Liver (tissue), 3 donors: Measurements from ENCODE around the gene TMEM87A.

Source experiments
- GABPA ChIP-seq, 2 donors: IDR thresholded peaks in 1 of 2; conservative IDR thresholded peaks in 1 of 2; 2 replicates each; pipeline ENCODE4 v1.6.1; 2016; ENCODE audit warnings: antibody characterized with exemption in 2 of 2, mild to moderate bottlenecking in 1 of 2, moderate library complexity in 1 of 2
- HNF4G ChIP-seq: IDR thresholded peaks from 2 replicates; pipeline ENCODE4 v1.6.1; 2016; ENCODE audit warnings: antibody characterized with exemption
- JUND ChIP-seq, 2 donors: IDR thresholded peaks; 2 replicates each; pipeline ENCODE4 v1.6.1; 2016; ENCODE audit warnings: antibody characterized with exemption in 2 of 2
- RAD21 ChIP-seq, 2 donors: IDR thresholded peaks; 2 replicates each; pipeline ENCODE4 v1.6.1; 2016; ENCODE audit warnings: antibody characterized with exemption in 2 of 2, mild to moderate bottlenecking in 2 of 2
- TAF1 ChIP-seq: conservative IDR thresholded peaks from 2 replicates; pipeline ENCODE4 v1.6.1; 2016; ENCODE audit warnings: antibody characterized with exemption, mild to moderate bottlenecking
- YY1 ChIP-seq: IDR thresholded peaks from 2 replicates; pipeline ENCODE4 v1.6.1; 2016; ENCODE audit warnings: antibody characterized with exemption, mild to moderate bottlenecking
- TF ChIP-seq, protein P1 (sequence below): fragments of 150-350 bp; IDR thresholded peaks from 2 replicates; pipeline ENCODE4 v1.5.1; 2017; ENCODE audit warnings: improper control_type of control experiment, low read depth, low read length; ENCODE audit not compliant: missing input control
- TF ChIP-seq, protein P2 (sequence below): IDR thresholded peaks from 2 replicates; pipeline ENCODE4 v1.6.1; 2016; ENCODE audit warnings: antibody characterized with exemption
- TF ChIP-seq, protein P3 (sequence below): IDR thresholded peaks from 2 replicates; pipeline ENCODE4 v1.6.1; 2016; ENCODE audit warnings: antibody characterized with exemption
- TF ChIP-seq, protein P4 (sequence below): IDR thresholded peaks from 2 replicates; pipeline ENCODE4 v1.6.1; 2016; ENCODE audit warnings: antibody characterized with exemption
- TF ChIP-seq, protein P5 (sequence below): IDR thresholded peaks from 2 replicates; pipeline ENCODE4 v1.6.1; 2016; ENCODE audit warnings: antibody characterized with exemption, mild to moderate bottlenecking
- donor health status: healthy.
- donor health status: healthy.

DNA sequence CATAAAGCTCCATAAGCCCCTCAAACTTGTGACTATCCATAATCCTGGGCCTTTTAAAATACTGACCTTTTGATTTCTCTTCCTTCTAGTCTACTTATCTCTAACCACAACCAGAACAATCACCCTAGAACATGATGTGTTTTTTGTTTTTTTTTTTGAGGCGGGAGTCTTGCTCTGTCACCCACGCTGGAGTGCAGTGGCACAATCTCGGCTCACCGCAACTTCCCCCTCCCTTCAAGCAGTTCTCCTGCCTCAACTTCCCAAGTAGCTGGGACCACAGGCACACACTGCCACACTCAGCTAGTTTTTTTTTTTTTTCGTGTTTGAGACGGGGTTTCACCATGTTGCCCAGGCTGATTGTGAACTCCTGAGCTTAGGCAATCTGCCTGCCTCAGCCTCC lies 90.3 kb downstream of the TMEM87A start:
- TF ChIP-seq, protein P1, sequence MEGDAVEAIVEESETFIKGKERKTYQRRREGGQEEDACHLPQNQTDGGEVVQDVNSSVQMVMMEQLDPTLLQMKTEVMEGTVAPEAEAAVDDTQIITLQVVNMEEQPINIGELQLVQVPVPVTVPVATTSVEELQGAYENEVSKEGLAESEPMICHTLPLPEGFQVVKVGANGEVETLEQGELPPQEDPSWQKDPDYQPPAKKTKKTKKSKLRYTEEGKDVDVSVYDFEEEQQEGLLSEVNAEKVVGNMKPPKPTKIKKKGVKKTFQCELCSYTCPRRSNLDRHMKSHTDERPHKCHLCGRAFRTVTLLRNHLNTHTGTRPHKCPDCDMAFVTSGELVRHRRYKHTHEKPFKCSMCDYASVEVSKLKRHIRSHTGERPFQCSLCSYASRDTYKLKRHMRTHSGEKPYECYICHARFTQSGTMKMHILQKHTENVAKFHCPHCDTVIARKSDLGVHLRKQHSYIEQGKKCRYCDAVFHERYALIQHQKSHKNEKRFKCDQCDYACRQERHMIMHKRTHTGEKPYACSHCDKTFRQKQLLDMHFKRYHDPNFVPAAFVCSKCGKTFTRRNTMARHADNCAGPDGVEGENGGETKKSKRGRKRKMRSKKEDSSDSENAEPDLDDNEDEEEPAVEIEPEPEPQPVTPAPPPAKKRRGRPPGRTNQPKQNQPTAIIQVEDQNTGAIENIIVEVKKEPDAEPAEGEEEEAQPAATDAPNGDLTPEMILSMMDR: no peak
- TF ChIP-seq, protein P2, sequence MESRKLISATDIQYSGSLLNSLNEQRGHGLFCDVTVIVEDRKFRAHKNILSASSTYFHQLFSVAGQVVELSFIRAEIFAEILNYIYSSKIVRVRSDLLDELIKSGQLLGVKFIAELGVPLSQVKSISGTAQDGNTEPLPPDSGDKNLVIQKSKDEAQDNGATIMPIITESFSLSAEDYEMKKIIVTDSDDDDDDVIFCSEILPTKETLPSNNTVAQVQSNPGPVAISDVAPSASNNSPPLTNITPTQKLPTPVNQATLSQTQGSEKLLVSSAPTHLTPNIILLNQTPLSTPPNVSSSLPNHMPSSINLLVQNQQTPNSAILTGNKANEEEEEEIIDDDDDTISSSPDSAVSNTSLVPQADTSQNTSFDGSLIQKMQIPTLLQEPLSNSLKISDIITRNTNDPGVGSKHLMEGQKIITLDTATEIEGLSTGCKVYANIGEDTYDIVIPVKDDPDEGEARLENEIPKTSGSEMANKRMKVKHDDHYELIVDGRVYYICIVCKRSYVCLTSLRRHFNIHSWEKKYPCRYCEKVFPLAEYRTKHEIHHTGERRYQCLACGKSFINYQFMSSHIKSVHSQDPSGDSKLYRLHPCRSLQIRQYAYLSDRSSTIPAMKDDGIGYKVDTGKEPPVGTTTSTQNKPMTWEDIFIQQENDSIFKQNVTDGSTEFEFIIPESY: no peak
- TF ChIP-seq TAF1 (no peak), RAD21 (IDR thresholded peaks at IDR 0.05) (no peak), HNF4G (no peak), YY1 (no peak), GABPA (IDR thresholded peaks at IDR 0.05 in 1 of 2, conservative IDR thresholded peaks at IDR 0.05 in 1 of 2) (no peak), JUND (IDR thresholded peaks at IDR 0.05) (no peak)
- TF ChIP-seq, protein P3, sequence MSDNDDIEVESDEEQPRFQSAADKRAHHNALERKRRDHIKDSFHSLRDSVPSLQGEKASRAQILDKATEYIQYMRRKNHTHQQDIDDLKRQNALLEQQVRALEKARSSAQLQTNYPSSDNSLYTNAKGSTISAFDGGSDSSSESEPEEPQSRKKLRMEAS: no peak
- TF ChIP-seq, protein P4, sequence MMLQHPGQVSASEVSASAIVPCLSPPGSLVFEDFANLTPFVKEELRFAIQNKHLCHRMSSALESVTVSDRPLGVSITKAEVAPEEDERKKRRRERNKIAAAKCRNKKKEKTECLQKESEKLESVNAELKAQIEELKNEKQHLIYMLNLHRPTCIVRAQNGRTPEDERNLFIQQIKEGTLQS: no peak
- TF ChIP-seq, protein P5, sequence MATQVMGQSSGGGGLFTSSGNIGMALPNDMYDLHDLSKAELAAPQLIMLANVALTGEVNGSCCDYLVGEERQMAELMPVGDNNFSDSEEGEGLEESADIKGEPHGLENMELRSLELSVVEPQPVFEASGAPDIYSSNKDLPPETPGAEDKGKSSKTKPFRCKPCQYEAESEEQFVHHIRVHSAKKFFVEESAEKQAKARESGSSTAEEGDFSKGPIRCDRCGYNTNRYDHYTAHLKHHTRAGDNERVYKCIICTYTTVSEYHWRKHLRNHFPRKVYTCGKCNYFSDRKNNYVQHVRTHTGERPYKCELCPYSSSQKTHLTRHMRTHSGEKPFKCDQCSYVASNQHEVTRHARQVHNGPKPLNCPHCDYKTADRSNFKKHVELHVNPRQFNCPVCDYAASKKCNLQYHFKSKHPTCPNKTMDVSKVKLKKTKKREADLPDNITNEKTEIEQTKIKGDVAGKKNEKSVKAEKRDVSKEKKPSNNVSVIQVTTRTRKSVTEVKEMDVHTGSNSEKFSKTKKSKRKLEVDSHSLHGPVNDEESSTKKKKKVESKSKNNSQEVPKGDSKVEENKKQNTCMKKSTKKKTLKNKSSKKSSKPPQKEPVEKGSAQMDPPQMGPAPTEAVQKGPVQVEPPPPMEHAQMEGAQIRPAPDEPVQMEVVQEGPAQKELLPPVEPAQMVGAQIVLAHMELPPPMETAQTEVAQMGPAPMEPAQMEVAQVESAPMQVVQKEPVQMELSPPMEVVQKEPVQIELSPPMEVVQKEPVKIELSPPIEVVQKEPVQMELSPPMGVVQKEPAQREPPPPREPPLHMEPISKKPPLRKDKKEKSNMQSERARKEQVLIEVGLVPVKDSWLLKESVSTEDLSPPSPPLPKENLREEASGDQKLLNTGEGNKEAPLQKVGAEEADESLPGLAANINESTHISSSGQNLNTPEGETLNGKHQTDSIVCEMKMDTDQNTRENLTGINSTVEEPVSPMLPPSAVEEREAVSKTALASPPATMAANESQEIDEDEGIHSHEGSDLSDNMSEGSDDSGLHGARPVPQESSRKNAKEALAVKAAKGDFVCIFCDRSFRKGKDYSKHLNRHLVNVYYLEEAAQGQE: no peak
